8988T (cell line): ENCODE measurements around the gene EXOSC9.

ENCODE experiments used
- DNase-seq: peaks from one replicate; pipeline ENCODE4 v3.0.0; 2011

EXOSC9 gene

GRCh38 chr4:121789960-121790829, 10.9 kb upstream of the EXOSC9 start:
- no peak for DNase-seq

GRCh38 chr4:121790976-121791375, 10.1 kb upstream of the EXOSC9 start:
- no peak for DNase-seq

DNA sequence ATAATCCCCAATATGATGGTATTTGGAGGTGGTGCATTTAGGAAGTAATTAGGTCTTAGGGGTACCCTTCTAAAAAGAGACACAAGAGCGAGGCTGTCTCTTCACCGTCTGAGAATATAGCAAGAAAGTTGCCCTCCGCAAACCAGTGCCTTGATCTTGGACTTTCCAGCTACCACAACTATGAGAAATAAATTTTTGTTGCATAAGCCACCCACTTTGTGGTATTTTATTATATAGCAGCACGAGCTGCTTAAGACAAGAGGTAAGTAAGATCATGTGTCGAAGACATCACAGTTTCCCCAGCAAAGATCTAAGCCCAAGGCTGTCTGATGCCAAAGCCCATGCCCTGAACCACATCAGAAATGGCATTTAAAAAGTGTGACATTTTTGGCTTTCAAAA, 9.6 kb upstream of the EXOSC9 start:
- DNase-seq, result no peak

DNA sequence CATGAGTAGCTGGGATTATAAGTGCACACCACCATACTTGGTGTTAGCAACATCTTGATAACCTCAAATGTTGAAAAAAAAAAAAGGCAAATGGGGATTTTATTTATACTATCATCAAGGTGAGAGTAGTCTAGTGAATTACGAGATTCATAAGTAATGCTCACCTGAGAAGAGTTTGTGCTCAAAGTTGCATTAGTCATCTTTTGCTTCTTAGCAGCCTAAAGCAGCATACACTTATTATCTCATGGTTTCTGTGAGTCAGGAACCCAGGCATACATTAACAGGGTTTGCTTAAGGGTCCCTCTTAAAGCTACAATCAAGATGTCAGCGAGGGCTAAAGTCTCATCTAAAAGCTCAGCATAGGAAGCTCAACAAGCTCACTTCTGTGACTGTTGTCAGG, 8.2 kb upstream of the EXOSC9 start:
- DNase-seq, result no peak

DNA sequence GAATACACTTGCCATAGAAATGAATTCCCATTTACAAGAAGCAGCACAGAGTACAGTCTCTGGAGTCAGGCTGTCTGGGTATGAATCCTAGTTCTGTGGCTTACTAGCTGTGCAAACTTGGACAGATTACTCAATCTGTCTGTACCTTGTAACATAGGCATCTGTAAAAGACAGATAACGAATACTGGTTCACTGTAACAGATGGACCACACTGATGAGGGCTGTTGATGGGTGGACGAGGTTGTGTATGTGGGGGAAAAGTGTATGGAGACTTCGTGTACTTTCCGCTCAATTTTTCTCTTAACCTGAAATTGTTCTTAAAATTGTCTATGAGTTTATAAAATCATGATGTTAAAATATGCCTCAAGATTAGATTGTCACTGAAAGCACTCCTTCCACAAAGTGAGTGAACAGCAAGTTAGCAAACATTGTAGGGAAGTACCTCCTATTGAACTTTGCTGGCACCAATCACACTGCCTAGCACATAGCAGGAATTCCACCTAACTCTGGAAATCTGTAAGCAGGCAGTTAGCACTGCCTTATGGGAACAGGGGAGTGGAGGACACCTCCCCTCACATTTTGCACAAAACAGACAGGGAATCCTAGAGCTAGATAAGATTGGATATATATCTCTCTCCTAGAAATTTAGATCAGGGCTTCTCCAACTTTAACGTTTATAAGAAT, 6.5 kb upstream of the EXOSC9 start:
- no peak for DNase-seq

DNA sequence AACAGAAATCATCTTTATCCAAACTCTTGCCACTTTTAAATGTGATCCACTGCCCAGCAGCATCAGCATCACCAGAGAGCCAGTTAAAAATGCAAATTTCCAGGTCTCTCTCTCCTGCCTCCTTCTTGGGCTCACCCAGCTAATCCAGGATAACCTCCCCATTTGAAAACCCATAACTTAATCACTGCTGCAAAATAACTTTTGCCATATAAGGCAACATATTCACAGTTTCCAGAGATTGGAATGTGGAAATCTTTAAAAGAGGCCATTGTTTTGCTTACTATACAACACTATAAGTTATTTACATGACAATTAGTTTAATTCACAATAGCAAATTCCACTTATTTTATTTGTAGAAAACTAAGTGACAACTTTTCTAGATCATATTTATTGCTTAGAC, 4.8 kb upstream of the EXOSC9 start:
- no peak for DNase-seq

DNA sequence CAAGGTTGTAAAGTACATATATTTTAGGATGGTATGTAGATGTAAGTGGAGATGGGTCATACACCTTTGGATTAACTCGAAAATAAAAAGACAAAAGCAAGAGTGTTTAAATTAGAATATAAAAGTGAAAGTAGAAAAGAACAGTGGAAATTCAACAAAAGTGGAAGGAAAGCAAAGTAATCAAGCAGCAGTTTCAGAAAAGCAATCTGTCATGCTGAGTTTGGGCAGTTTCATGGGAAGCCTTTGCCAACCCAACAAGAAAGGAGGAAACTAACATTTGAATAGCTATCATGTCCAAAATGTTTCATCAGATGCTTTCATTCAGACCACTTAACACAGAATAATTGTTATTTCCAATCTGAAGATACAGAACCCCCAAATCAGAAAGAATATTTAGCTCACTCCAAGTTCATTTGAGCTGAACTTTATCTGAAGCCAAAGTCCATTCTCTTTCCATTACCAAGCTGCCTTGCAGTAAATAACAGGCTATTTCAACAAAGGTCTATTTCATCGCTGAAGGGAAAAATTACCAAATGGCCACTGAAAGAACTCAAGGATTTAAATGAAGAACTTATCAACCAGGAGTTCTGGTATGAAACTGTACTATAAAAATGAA, 1.8 kb upstream of the EXOSC9 start:
- DNase-seq, result no peak

- no peak for DNase-seq
Observed at GRCh38 chr4:121799867-121800501, 1.1 kb upstream of the EXOSC9 start.

DNA sequence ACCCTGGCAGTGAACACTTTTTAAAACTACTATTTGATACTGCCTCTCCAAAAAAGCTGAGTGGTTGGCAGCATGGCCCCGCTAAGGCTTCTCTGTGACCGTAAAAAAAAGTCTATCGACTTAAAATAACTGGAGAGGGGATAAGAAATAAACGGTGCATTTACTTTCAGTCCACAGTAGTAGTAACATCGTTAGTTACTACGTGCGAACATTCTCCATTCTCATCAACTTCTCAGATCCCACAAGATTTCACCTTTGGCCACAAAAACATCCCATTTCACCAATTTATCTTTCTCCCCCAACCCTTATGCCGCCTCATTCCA, 524 bp upstream of the EXOSC9 start:
- no peak for DNase-seq

DNA sequence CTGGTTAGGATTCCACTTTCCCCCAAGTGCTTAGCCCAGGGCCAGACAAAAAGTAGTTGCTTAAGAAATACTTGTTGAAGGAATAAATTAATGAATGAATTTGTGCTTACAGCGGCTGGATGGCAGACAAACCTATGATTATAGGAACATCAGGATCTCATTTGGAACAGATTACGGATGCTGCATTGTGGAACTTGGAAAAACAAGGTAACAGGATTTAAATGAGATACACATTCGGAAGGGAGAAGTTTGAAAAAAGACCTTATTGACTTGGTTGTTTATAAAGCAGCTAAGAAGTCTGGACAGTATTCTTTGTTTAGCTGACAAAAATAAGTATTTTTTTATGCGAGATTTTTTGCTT, 572 bp downstream of the EXOSC9 start:
- no peak for DNase-seq

DNA sequence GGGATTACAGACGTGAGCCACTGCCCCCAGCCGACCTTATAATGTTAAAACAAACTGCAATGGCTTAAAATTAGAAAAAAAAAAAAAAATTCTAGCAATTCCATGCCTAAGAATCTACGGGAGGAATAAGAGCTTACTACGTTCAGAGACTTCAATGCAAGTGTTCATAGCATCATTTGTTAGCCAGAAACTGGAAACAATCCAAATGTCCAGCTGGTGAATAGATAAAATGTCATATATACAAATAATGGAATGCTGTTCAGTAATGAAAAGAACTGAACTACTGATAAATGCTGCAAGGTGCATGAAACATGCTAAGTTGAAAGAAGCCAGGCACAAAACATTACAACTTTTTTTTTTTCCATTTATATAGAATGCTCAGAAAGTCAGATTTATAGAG, 5.3 kb downstream of the EXOSC9 start:
- DNase-seq, result no peak

GRCh38 chr4:121811122-121811521, 10.0 kb downstream of the EXOSC9 start:
- no peak for DNase-seq

GRCh38 chr4:121814756-121815155, 13.6 kb downstream of the EXOSC9 start:
- DNase-seq, result no peak

DNA sequence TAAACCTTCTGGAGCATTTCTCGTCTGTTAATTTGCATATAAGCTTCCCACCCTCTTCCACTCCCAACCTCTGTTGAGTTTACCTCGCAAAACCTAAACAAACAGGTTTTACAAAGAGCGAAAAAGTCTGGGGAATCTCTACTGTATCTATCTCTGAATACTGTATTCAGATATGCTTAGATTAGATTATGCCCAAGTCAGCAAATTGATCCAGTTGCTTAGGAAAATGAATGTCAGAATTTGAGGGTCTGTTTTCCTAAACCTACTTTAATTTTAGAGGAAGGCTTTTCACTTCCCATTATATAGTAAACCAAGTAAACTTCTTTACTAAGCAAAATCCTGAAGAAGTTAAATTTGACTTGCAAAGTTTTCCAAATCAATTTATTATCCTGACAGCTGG, 15.9 kb downstream of the EXOSC9 start:
- DNase-seq, result no peak

- DNase-seq, result no peak
Observed at GRCh38 chr4:121817701-121818100, 16.6 kb downstream of the EXOSC9 start.

- no peak for DNase-seq
Observed at GRCh38 chr4:121818215-121818614, 17.1 kb downstream of the EXOSC9 start.

GRCh38 chr4:121819216-121819965, 18.3 kb downstream of the EXOSC9 start:
- no peak for DNase-seq

DNA sequence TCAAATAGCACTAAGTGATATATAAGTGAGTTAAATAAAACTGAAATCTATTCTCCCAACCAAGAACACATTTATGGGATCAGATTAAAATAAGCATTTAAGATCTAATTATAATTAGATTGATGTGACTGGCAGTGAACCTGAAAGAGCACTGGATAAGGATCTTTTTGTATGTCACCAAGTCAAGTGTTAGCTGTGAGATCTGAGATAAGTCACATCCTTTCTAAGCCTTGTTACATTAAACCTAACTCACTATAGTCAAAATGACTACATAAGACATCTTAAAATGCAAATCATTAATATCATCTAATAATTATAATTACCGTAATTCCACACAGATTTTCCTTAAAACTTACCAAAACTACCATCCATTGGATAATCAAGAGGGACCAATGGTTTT, 20.9 kb downstream of the EXOSC9 start:
- DNase-seq, result no peak

DNA sequence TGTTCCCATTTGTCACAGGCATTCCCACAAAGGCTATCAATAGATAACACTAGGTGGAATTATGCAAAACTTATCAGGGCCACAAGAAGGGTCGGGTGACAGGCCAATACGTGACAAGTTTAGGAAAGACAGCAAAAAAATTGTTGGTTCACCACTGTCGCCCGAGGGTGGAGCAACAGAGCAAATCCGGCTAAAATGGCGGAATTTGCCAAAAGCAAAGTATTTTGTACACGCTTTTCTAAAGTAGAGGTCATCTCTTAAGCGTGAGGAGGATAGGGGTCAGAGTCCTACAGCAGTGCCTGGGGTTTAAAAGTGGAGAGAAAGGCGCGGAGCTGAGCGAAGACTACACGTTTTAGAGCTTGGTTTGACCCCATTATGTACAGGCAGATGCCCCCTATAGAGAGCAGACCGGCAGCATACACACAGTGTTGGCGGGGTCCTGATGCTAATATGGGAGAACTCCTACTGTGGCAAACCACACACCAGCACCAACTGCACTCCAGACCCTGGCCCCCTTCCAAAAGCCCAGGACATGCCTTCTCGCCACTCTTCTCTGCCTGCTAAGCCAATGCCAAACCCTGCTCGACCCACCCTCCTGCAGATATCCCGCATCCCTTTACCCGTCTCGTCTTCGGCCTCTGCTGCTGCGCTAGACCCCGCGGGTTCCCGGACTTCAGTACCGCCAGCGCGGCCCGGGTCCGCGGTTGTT, 21.8 kb downstream of the EXOSC9 start:
- no peak for DNase-seq

- peak; percentile 38 for DNase-seq
Observed at GRCh38 chr4:121823505-121824170, 22.5 kb downstream of the EXOSC9 start, which contains the start of gene CCNA2. Gene CCNA2, minus strand, starts transcription at chr4:121823883. Its CDS starts 255 bp downstream, at chr4:121823628.

- DNase-seq, result no peak
Observed at GRCh38 chr4:121824171-121824527, 23.0 kb downstream of the EXOSC9 start.

- no peak for DNase-seq
Observed at GRCh38 chr4:121824950-121825349, 23.8 kb downstream of the EXOSC9 start.
